Hepatocyte (in vitro differentiated cells): ENCODE measurements around the gene ILDR2.
A peak's percentile ranks its signal among the peaks of the same experiment; 100 is the strongest.

Experiments
- CTCF ChIP-seq: fragments of 200-600 bp; sonication (generic); IDR thresholded peaks from 2 replicates; pipeline ENCODE4 v1.5.1; 2016; ENCODE audit warnings: antibody characterized with exemption, mild to moderate bottlenecking; ENCODE audit not compliant: poor library complexity
- EZH2 ChIP-seq: fragments of 200-600 bp; sonication (generic); IDR thresholded peaks from 2 replicates; pipeline ENCODE4 v1.6.1; 2016; ENCODE audit warnings: antibody characterized with exemption, mild to moderate bottlenecking, borderline replicate concordance
- EZH2phosphoT487 ChIP-seq: fragments of 200-600 bp; sonication (generic); IDR thresholded peaks from one replicate; pipeline ENCODE4 v1.6.1; 2018; ENCODE audit warnings: antibody characterized with exemption, mild to moderate bottlenecking, low read depth, moderate library complexity; ENCODE audit not compliant: unreplicated experiment, severe bottlenecking

GRCh38 chr1:166876540-166876838 lies 98.9 kb downstream of the ILDR2 start:
- TF ChIP-seq CTCF: peak; percentile 5
- TF ChIP-seq EZH2phosphoT487: no peak
- no peak for TF ChIP-seq EZH2
